SK-N-SH treated with all-trans-retinoic acid at 6 μM for 48 hours (cell line): ENCODE data around the gene FZD4.
"Not testable (repeated sequence)": the region's sequence is repeated elsewhere in the genome, so short reads cannot be mapped to it uniquely, and the experiment has no call there.

ENCODE experiments used
- ATAC-seq: fragments of 200-7000 bp; cut with Tn5 transposase; 3 replicates; pipeline ENCODE4 v1.9.1; 2020; ENCODE audit warnings: mild to moderate bottlenecking, moderate library complexity
- ARNTL ChIP-seq: fragments of 450-650 bp; formaldehyde crosslinking; IDR thresholded peaks from 2 replicates; pipeline ENCODE4 v1.5.0; 2020; ENCODE audit warnings: low read depth, mild to moderate bottlenecking, moderate library complexity, borderline replicate concordance
- BACH2 ChIP-seq: fragments of 250-450 bp; sonication (Bioruptor Pico); IDR thresholded peaks from 2 replicates; pipeline ENCODE4 v1.9.0; 2021; ENCODE audit warnings: mild to moderate bottlenecking, borderline replicate concordance
- CREB5 ChIP-seq: fragments of 250-450 bp; sonication (Bioruptor Pico); IDR thresholded peaks from 2 replicates; pipeline ENCODE4 v1.5.1; 2020; ENCODE audit warnings: low read depth, mild to moderate bottlenecking, moderate library complexity
- CSDC2 ChIP-seq: fragments of 250-450 bp; sonication (Bioruptor Pico); IDR thresholded peaks from 2 replicates; pipeline ENCODE4 v1.5.0; 2020; ENCODE audit warnings: mild to moderate bottlenecking, moderate library complexity
- CSRNP3 ChIP-seq: fragments of 250-450 bp; sonication (Bioruptor Pico); IDR thresholded peaks from 2 replicates; pipeline ENCODE4 v1.5.1; 2021; ENCODE audit warnings: mild to moderate bottlenecking, moderate library complexity
- ISL1 ChIP-seq: fragments of 250-450 bp; sonication (Bioruptor Pico); IDR thresholded peaks from 2 replicates; pipeline ENCODE4 v2.1.2; 2022; ENCODE audit warnings: mild to moderate bottlenecking, moderate library complexity
- POU6F1 ChIP-seq: fragments of 250-450 bp; sonication (Bioruptor Pico); IDR thresholded peaks from 2 replicates; pipeline ENCODE4 v1.8.0; 2021; ENCODE audit warnings: low read depth, mild to moderate bottlenecking, moderate library complexity, borderline replicate concordance
- PPARA ChIP-seq: fragments of 250-450 bp; sonication (Bioruptor Pico); IDR thresholded peaks from 2 replicates; pipeline ENCODE4 v1.5.0; 2020; ENCODE audit warnings: mild to moderate bottlenecking, borderline replicate concordance
- SNAI2 ChIP-seq: fragments of 250-450 bp; sonication (Bioruptor Pico); IDR thresholded peaks from 2 replicates; pipeline ENCODE4 v1.5.0; 2020; ENCODE audit warnings: mild to moderate bottlenecking, moderate library complexity
- TCF4 ChIP-seq: fragments of 250-450 bp; sonication (Bioruptor Pico); IDR thresholded peaks from 2 replicates; pipeline ENCODE4 v1.8.0; 2021; ENCODE audit warnings: mild to moderate bottlenecking, moderate library complexity, borderline replicate concordance
- TOX ChIP-seq: fragments of 250-450 bp; sonication (Bioruptor Pico); IDR thresholded peaks from 2 replicates; pipeline ENCODE4 v1.8.0; 2021; ENCODE audit warnings: mild to moderate bottlenecking, moderate library complexity, borderline replicate concordance
- TSHZ2 ChIP-seq: fragments of 250-450 bp; sonication (Bioruptor Pico); IDR thresholded peaks from 2 replicates; pipeline ENCODE4 v1.5.0; 2020; ENCODE audit warnings: mild to moderate bottlenecking, moderate library complexity
- ZC3H10 ChIP-seq: fragments of 250-450 bp; sonication (Bioruptor Pico); IDR thresholded peaks from 2 replicates; pipeline ENCODE4 v1.5.1; 2021; ENCODE audit warnings: mild to moderate bottlenecking, moderate library complexity
- ZFP30 ChIP-seq: fragments of 450-650 bp; formaldehyde crosslinking; IDR thresholded peaks from 2 replicates; pipeline ENCODE4 v1.5.0; 2022; ENCODE audit warnings: mild to moderate bottlenecking, moderate library complexity
- ZNF565 ChIP-seq: fragments of 450-650 bp; formaldehyde crosslinking; conservative IDR thresholded peaks from 2 replicates; pipeline ENCODE4 v1.5.0; 2020; ENCODE audit warnings: low read depth, mild to moderate bottlenecking, moderate library complexity
- ZNF70 ChIP-seq: fragments of 450-650 bp; formaldehyde crosslinking; IDR thresholded peaks from 2 replicates; pipeline ENCODE4 v1.5.0; 2020; ENCODE audit warnings: mild to moderate bottlenecking, moderate library complexity
- ZNF8 ChIP-seq: fragments of 450-650 bp; formaldehyde crosslinking; IDR thresholded peaks from 2 replicates; pipeline ENCODE4 v1.5.0; 2020; ENCODE audit warnings: mild to moderate bottlenecking, moderate library complexity

FZD4 gene

GRCh38 chr11:86977441-86978050 is 22.4 kb upstream of the FZD4 start:
- ATAC-seq: no peak
- no peak for TF ChIP-seq POU6F1
- no peak for TF ChIP-seq ZNF8
- no peak for TF ChIP-seq CREB5 (CRISPR knock-in tag)
- no peak for TF ChIP-seq ZC3H10 (CRISPR knock-in tag)
- TF ChIP-seq ZFP30 (CRISPR knock-in tag): no peak
- TF ChIP-seq BACH2 (CRISPR knock-in tag): no peak
- TF ChIP-seq PPARA: no peak
- no peak for TF ChIP-seq ZNF70 (CRISPR knock-in tag)
- no peak for TF ChIP-seq ISL1 (CRISPR knock-in tag)
- TF ChIP-seq CSDC2: no peak
- TF ChIP-seq ARNTL (CRISPR knock-in tag): no peak
- TF ChIP-seq TSHZ2 (CRISPR knock-in tag): no peak
- no peak for TF ChIP-seq TOX

GRCh38 chr11:86972734-86973133 is 17.5 kb upstream of the FZD4 start:
- ATAC-seq: no peak
- TF ChIP-seq ZNF8: no peak
- TF ChIP-seq ZNF565 (CRISPR knock-in tag): no peak
- no peak for TF ChIP-seq ARNTL (CRISPR knock-in tag)
- TF ChIP-seq ZC3H10 (CRISPR knock-in tag): no peak
- TF ChIP-seq SNAI2 (CRISPR knock-in tag): no peak
- no peak for TF ChIP-seq ISL1 (CRISPR knock-in tag)
- TF ChIP-seq TCF4: no peak
- no peak for TF ChIP-seq CSRNP3 (CRISPR knock-in tag)

GRCh38 chr11:86969258-86969657 is 14.1 kb upstream of the FZD4 start:
- TF ChIP-seq CSDC2 (no peak), CSRNP3 (CRISPR knock-in tag) (no peak), ZC3H10 (CRISPR knock-in tag) (no peak), TSHZ2 (CRISPR knock-in tag) (no peak), BACH2 (CRISPR knock-in tag) (no peak), POU6F1 (no peak)
- TF ChIP-seq, all 23 proteins: peak for 0
- no peak for ATAC-seq

- not testable (repeated sequence) for ATAC-seq
Observed at GRCh38 chr11:86967601-86968000, 12.4 kb upstream of the FZD4 start.
